Endodermal cell (in vitro differentiated cells): ENCODE data around the gene B4GALT1. TPM values are rescaled to one million over a fixed set of nuclear protein-coding genes. Genes with fewer than 3 reads are reported as not detected.

Source experiments
- DNase-seq: peaks from one replicate; pipeline ENCODE4 v3.0.0-alpha.2; 2017
- H3K27ac ChIP-seq: 2 replicates; pipeline ENCODE4 v1.5.1; 2013; ENCODE audit warnings: mild to moderate bottlenecking, low read depth, low read length, moderate library complexity
- H3K27me3 ChIP-seq: 2 replicates; pipeline ENCODE4 v1.6.1; 2013; ENCODE audit warnings: mild to moderate bottlenecking, low read length, moderate library complexity; ENCODE audit not compliant: insufficient read depth, control insufficient read depth, poor library complexity, severe bottlenecking
- H3K36me3 ChIP-seq: 2 replicates; pipeline ENCODE4 v1.7.0; 2013; ENCODE audit warnings: mild to moderate bottlenecking, low read length, moderate library complexity; ENCODE audit not compliant: control insufficient read depth, insufficient read depth
- H3K4me1 ChIP-seq: one replicate; pipeline ENCODE4 v1.7.0; 2013; ENCODE audit warnings: low read length; ENCODE audit not compliant: control insufficient read depth, insufficient read depth
- H3K4me3 ChIP-seq: 2 replicates; pipeline ENCODE4 v1.5.1; 2013; ENCODE audit warnings: mild to moderate bottlenecking, low read length, moderate library complexity
- H3K9ac ChIP-seq: 2 replicates; pipeline ENCODE4 v1.6.1; 2013; ENCODE audit warnings: mild to moderate bottlenecking, low read length, moderate library complexity; ENCODE audit not compliant: poor library complexity, severe bottlenecking; ENCODE audit errors: extremely low read depth
- H3K9me3 ChIP-seq: 2 replicates; pipeline ENCODE4 v1.6.1; 2013; ENCODE audit warnings: mild to moderate bottlenecking, low read length, moderate library complexity; ENCODE audit not compliant: control insufficient read depth
- H3K27ac Mint-ChIP-seq: 2 replicates; pipeline ENCODE4 v1.8.0; 2020; ENCODE audit warnings: mixed read lengths
- H3K27me3 Mint-ChIP-seq: 2 replicates; pipeline ENCODE4 v1.8.0; 2021; ENCODE audit warnings: mild to moderate bottlenecking, mixed read lengths; ENCODE audit not compliant: insufficient read depth
- H3K36me3 Mint-ChIP-seq: 2 replicates; pipeline ENCODE4 v1.8.0; 2020; ENCODE audit warnings: low read depth, mixed read lengths
- H3K4me1 Mint-ChIP-seq: 2 replicates; pipeline ENCODE4 v1.8.0; 2020; ENCODE audit warnings: mixed read lengths
- H3K4me3 Mint-ChIP-seq: 2 replicates; pipeline ENCODE4 v1.8.0; 2020; ENCODE audit warnings: mild to moderate bottlenecking, moderate library complexity, mixed read lengths
- H3K9me3 Mint-ChIP-seq: 2 replicates; pipeline ENCODE4 v1.8.0; 2020; ENCODE audit warnings: mild to moderate bottlenecking, mixed read lengths
- CTCF ChIP-seq: fragments of 200-600 bp; sonication (generic); conservative IDR thresholded peaks from 2 replicates; pipeline ENCODE4 v1.5.0; 2021; ENCODE audit warnings: antibody characterized with exemption, mild to moderate bottlenecking
- WGBS, 2 experiments: methylation state at CpG; one replicate each; pipeline versions ENCODE4 v1.1.5 to v1.1.7; 2013; ENCODE audit warnings: missing lambda C conversion rate in 2 of 2, mixed read lengths in 1 of 2; ENCODE audit not compliant: insufficient coverage in 1 of 2, insufficient read length in 1 of 2; 5-methylcytosine and 5-hydroxymethylcytosine counted together
- total RNA-seq, 2 donors: library from RNA; stranded (reverse); fragmentation: NEBNext Ultra II Directional in 1 of 2; extraction: Animal tissue kit (Norgen Biotek cat#: 25700) in 1 of 2; gene quantifications; 2 replicates in 1 of 2; 3 replicates in 1 of 2; pipeline ENCODE4 v1.2.1, GENCODE V29; 2021

Gene B4GALT1
- total RNA-seq, 2 donors from 2014 or later = 62.9 to 92.6 TPM

GRCh38 chr9:33076046-33077004 is 90.8 kb downstream of the B4GALT1 start, which contains the start of gene SMU1:
TSS of gene SMU1 (minus strand) at chr9:33076674. CDS start at chr9:33076608, 66 bp downstream.
- 1 to 3% methylated on average over 32 to 53 of the region's 53 CpGs for WGBS, 2 experiments

GRCh38 chr9:33068991-33069390 is 98.1 kb downstream of the B4GALT1 start:
- H3K4me3 ChIP-seq = no peak overlapping the region
- no peaks in the 10 kb centered on the region for H3K4me1 Mint-ChIP-seq
- no peak overlapping the region for H3K27ac Mint-ChIP-seq
- no peak for DNase-seq
- 100% methylated on average over 1 of the region's 1 CpG; no CpG with 5 or more reads in 1 of the 2 experiments for WGBS, 2 experiments
- no peak overlapping the region for H3K27ac ChIP-seq
- H3K27me3 ChIP-seq = no peaks in the 10 kb centered on the region
- no peaks in the 10 kb centered on the region for H3K9me3 Mint-ChIP-seq
- no peak for TF ChIP-seq CTCF
- H3K9ac ChIP-seq = no peak overlapping the region
- no peaks in the 10 kb centered on the region for H3K9me3 ChIP-seq
- H3K36me3 Mint-ChIP-seq = peaks cover 71% of the 10 kb centered on the region
- H3K4me3 Mint-ChIP-seq = no peak overlapping the region
- peaks cover 84% of the 10 kb centered on the region for H3K36me3 ChIP-seq
- H3K4me1 ChIP-seq = no peaks in the 10 kb centered on the region
- H3K27me3 Mint-ChIP-seq = no peaks in the 10 kb centered on the region

More at GRCh38 chr9:33076046-33077004, 90.8 kb downstream of the B4GALT1 start, which contains the start of gene SMU1:
- Mint-ChIP-seq H3K36me3 (peaks cover 21% of the 10 kb centered on the region), H3K27ac (peak within 1 kb of the TSS; percentile 100), H3K4me1 (peaks cover 6% of the 10 kb centered on the region), H3K4me3 (peak within 1 kb of the TSS; percentile 100), H3K9me3 (no peaks in the 10 kb centered on the region), H3K27me3 (peaks cover 2% of the 10 kb centered on the region)
- DNase-seq = peak; percentile 98
- H3K9ac ChIP-seq = peak within 1 kb of the TSS; percentile 97
- no peaks in the 10 kb centered on the region for H3K27me3 ChIP-seq
- H3K27ac ChIP-seq = peak within 1 kb of the TSS; percentile 45
- H3K4me3 ChIP-seq = peak within 1 kb of the TSS; percentile 97
- TF ChIP-seq CTCF = no peak
- no peaks in the 10 kb centered on the region for H3K4me1 ChIP-seq
- H3K9me3 ChIP-seq = no peaks in the 10 kb centered on the region
- H3K36me3 ChIP-seq = peaks cover 29% of the 10 kb centered on the region

- Mint-ChIP-seq H3K27ac (no peak overlapping the region), H3K27me3 (no peaks in the 10 kb centered on the region), H3K4me1 (no peaks in the 10 kb centered on the region), H3K9me3 (no peaks in the 10 kb centered on the region), H3K36me3 (peaks cover 71% of the 10 kb centered on the region), H3K4me3 (no peak overlapping the region)
- Histone ChIP-seq H3K27me3 (no peaks in the 10 kb centered on the region), H3K36me3 (peaks cover 85% of the 10 kb centered on the region), H3K27ac (no peak overlapping the region), H3K9ac (no peak overlapping the region), H3K4me3 (no peak overlapping the region), H3K9me3 (no peaks in the 10 kb centered on the region), H3K4me1 (no peaks in the 10 kb centered on the region)
- DNase-seq = no peak
- no peak for TF ChIP-seq CTCF
- 79 to 86% methylated on average over 2 to 5 of the region's 5 CpGs for WGBS, 2 experiments
Observed at GRCh38 chr9:33065157-33066076, 101.7 kb downstream of the B4GALT1 start.
